Measurements from ENCODE around the gene HOXD1.

HOXD1 gene

DNA sequence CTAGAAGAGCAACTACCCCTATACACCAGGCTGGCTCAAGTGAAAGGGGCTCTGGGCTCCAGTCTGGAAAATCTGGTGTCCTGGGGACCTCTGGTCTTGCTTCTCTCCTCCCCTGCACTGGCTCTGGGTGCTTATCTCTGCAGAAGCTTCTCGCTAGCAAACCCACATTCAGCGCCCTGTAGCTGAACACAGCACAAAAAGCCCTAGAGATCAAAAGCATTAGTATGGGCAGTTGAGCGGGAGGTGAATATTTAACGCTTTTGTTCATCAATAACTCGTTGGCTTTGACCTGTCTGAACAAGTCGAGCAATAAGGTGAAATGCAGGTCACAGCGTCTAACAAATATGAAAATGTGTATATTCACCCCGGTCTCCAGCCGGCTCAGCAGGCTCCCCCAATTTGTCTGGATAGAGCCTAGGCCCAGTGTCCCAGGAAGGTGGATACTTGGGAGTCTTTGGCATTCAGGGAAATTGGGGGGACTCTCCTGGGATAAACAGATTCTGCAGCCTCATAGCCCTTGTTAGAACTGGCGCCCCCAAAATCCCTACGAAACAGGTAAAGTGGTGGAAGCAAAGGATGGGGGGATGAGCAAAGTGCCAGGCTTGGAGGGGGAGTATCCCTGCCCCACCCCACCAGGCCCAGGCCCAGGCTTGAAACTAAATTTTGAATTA, 39.6 kb upstream of the HOXD1 start:
- H3K9me3 ChIP-seq (ENCODE audit: severe bottlenecking) = peaks cover 4% of the 10 kb centered on the region
- no peak for DNase-seq
- peaks cover 91% of the 10 kb centered on the region for H3K27me3 ChIP-seq (ENCODE audit: insufficient read depth, low read depth, severe bottlenecking)
- no peaks in the 10 kb centered on the region for H3K36me3 ChIP-seq
- no peak overlapping the region for H3K4me3 ChIP-seq (ENCODE audit: low read depth, low read length)
- TF ChIP-seq, protein P1, sequence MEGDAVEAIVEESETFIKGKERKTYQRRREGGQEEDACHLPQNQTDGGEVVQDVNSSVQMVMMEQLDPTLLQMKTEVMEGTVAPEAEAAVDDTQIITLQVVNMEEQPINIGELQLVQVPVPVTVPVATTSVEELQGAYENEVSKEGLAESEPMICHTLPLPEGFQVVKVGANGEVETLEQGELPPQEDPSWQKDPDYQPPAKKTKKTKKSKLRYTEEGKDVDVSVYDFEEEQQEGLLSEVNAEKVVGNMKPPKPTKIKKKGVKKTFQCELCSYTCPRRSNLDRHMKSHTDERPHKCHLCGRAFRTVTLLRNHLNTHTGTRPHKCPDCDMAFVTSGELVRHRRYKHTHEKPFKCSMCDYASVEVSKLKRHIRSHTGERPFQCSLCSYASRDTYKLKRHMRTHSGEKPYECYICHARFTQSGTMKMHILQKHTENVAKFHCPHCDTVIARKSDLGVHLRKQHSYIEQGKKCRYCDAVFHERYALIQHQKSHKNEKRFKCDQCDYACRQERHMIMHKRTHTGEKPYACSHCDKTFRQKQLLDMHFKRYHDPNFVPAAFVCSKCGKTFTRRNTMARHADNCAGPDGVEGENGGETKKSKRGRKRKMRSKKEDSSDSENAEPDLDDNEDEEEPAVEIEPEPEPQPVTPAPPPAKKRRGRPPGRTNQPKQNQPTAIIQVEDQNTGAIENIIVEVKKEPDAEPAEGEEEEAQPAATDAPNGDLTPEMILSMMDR (IDR thresholded peaks at IDR 0.05; ENCODE audit: low read depth, low read length) = no peak
- H3K27ac ChIP-seq = no peak overlapping the region

- Histone ChIP-seq H3K9me3 (ENCODE audit: severe bottlenecking) (peaks cover 4% of the 10 kb centered on the region), H3K27ac (no peak overlapping the region), H3K4me3 (ENCODE audit: low read depth, low read length) (no peak overlapping the region), H3K27me3 (ENCODE audit: insufficient read depth, low read depth, severe bottlenecking) (peaks cover 91% of the 10 kb centered on the region), H3K36me3 (no peaks in the 10 kb centered on the region)
- TF ChIP-seq, protein P1 (IDR thresholded peaks at IDR 0.05; ENCODE audit: low read depth, low read length) = no peak
- no peak for DNase-seq
Observed at GRCh38 chr2:176149481-176149938, 39.0 kb upstream of the HOXD1 start.

- Histone ChIP-seq H3K27ac (no peak overlapping the region), H3K36me3 (no peaks in the 10 kb centered on the region), H3K9me3 (ENCODE audit: severe bottlenecking) (peaks cover 4% of the 10 kb centered on the region), H3K27me3 (ENCODE audit: insufficient read depth, low read depth, severe bottlenecking) (peaks cover 91% of the 10 kb centered on the region), H3K4me3 (ENCODE audit: low read depth, low read length) (no peak overlapping the region)
- no peak for DNase-seq
- TF ChIP-seq, protein P1 (IDR thresholded peaks at IDR 0.05; ENCODE audit: low read depth, low read length) = no peak
Observed at GRCh38 chr2:176149939-176150583, 38.4 kb upstream of the HOXD1 start.

- no peak overlapping the region for H3K27ac ChIP-seq
- peaks cover 4% of the 10 kb centered on the region for H3K9me3 ChIP-seq (ENCODE audit: severe bottlenecking)
- TF ChIP-seq, protein P1 (IDR thresholded peaks at IDR 0.05; ENCODE audit: low read depth, low read length) = no peak
- H3K27me3 ChIP-seq (ENCODE audit: insufficient read depth, low read depth, severe bottlenecking) = peaks cover 91% of the 10 kb centered on the region
- H3K4me3 ChIP-seq (ENCODE audit: low read depth, low read length) = no peak overlapping the region
- DNase-seq = no peak
- no peaks in the 10 kb centered on the region for H3K36me3 ChIP-seq
Observed at GRCh38 chr2:176150584-176151441, 37.7 kb upstream of the HOXD1 start.

- TF ChIP-seq, protein P1 (IDR thresholded peaks at IDR 0.05; ENCODE audit: low read depth, low read length) = no peak
- DNase-seq = no peak
Observed at GRCh38 chr2:176151442-176152287, 36.8 kb upstream of the HOXD1 start, which contains the start of gene HOXD4. HOXD4 (plus strand) TSS chr2:176151550; CDS start chr2:176151634, 84 bp downstream.

More at GRCh38 chr2:176151442-176152287, 36.8 kb upstream of the HOXD1 start, which contains the start of gene HOXD4:
- H3K36me3 ChIP-seq = no peaks in the 10 kb centered on the region
- 0 out of 2 replicates have a peak within 1 kb of the TSS, but pooled peaks have one; percentile 5 for H3K4me3 ChIP-seq (ENCODE audit: low read depth, low read length)
- no peak within 1 kb of the TSS for H3K27ac ChIP-seq
- peaks cover 91% of the 10 kb centered on the region for H3K27me3 ChIP-seq (ENCODE audit: insufficient read depth, low read depth, severe bottlenecking)
- peaks cover 4% of the 10 kb centered on the region for H3K9me3 ChIP-seq (ENCODE audit: severe bottlenecking)
